ENCODE measurements around the gene KIFAP3.
"Not testable (repeated sequence)": the region's sequence is repeated elsewhere in the genome, so short reads cannot be mapped to it uniquely, and the experiment has no call there.

The KIFAP3 gene

GRCh38 chr1:170063109-170063826, 11.2 kb downstream of the KIFAP3 start:
- DNase-seq = no peak

- not testable (repeated sequence) for DNase-seq
These were observed 12.8 kb downstream of the KIFAP3 start for GRCh38 chr1:170061676-170062075.

- not testable (repeated sequence) for DNase-seq
These were observed 14.4 kb downstream of the KIFAP3 start for GRCh38 chr1:170060015-170060520.

- no peak for DNase-seq
These were observed 25.2 kb downstream of the KIFAP3 start for GRCh38 chr1:170049176-170049800.

GRCh38 chr1:170048515-170048914, 26.0 kb downstream of the KIFAP3 start:
- DNase-seq = no peak

- DNase-seq = no peak
These were observed 30.3 kb downstream of the KIFAP3 start for GRCh38 chr1:170044187-170044586.

- no peak for DNase-seq
These were observed 32.9 kb downstream of the KIFAP3 start for GRCh38 chr1:170041423-170042192.

GRCh38 chr1:170032531-170033280, 41.8 kb downstream of the KIFAP3 start:
- DNase-seq = no peak

GRCh38 chr1:170030212-170030611, 44.3 kb downstream of the KIFAP3 start:
- DNase-seq = no peak

GRCh38 chr1:170027760-170028159, 46.7 kb downstream of the KIFAP3 start:
- no peak for DNase-seq

- DNase-seq = no peak
These were observed 53.6 kb downstream of the KIFAP3 start for GRCh38 chr1:170020859-170021258.

GRCh38 chr1:170017478-170017877, 57.0 kb downstream of the KIFAP3 start:
- DNase-seq = no peak

- no peak for DNase-seq
These were observed 61.6 kb downstream of the KIFAP3 start for GRCh38 chr1:170012920-170013319.

GRCh38 chr1:170010443-170010842, 64.1 kb downstream of the KIFAP3 start:
- DNase-seq = no peak

GRCh38 chr1:170009551-170009950, 64.9 kb downstream of the KIFAP3 start:
- no peak for DNase-seq

- not testable (repeated sequence) for DNase-seq
These were observed 65.8 kb downstream of the KIFAP3 start for GRCh38 chr1:170008745-170009144.

GRCh38 chr1:170003270-170003835, 71.1 kb downstream of the KIFAP3 start:
- not testable (repeated sequence) for DNase-seq

GRCh38 chr1:170001266-170001665, 73.2 kb downstream of the KIFAP3 start:
- no peak for DNase-seq

GRCh38 chr1:169999761-170000160, 74.7 kb downstream of the KIFAP3 start:
- no peak for DNase-seq

GRCh38 chr1:169999331-169999741, 75.2 kb downstream of the KIFAP3 start:
- DNase-seq = no peak

- no peak for DNase-seq
These were observed 78.5 kb downstream of the KIFAP3 start for GRCh38 chr1:169995993-169996392.

- DNase-seq = no peak
These were observed 85.2 kb downstream of the KIFAP3 start for GRCh38 chr1:169989246-169989645.
